SK-N-SH treated with all-trans-retinoic acid at 6 μM for 48 hours (cell line): ENCODE results near the gene KCNA1.

Experiments used
- ARNTL ChIP-seq: fragments of 450-650 bp; formaldehyde crosslinking; IDR thresholded peaks from 2 replicates; pipeline ENCODE4 v1.5.0; 2020; ENCODE audit warnings: low read depth, mild to moderate bottlenecking, moderate library complexity, borderline replicate concordance
- BACH2 ChIP-seq: fragments of 250-450 bp; sonication (Bioruptor Pico); IDR thresholded peaks from 2 replicates; pipeline ENCODE4 v1.9.0; 2021; ENCODE audit warnings: mild to moderate bottlenecking, borderline replicate concordance
- CSDC2 ChIP-seq: fragments of 250-450 bp; sonication (Bioruptor Pico); IDR thresholded peaks from 2 replicates; pipeline ENCODE4 v1.5.0; 2020; ENCODE audit warnings: mild to moderate bottlenecking, moderate library complexity
- ESRRG ChIP-seq: fragments of 250-450 bp; sonication (Bioruptor Pico); IDR thresholded peaks from 2 replicates; pipeline ENCODE4 v1.6.1; 2021; ENCODE audit warnings: mild to moderate bottlenecking
- GLIS3 ChIP-seq: fragments of 250-450 bp; sonication (Bioruptor Pico); IDR thresholded peaks from 2 replicates; pipeline ENCODE4 v1.5.0; 2020; ENCODE audit warnings: mild to moderate bottlenecking, moderate library complexity
- ISL1 ChIP-seq: fragments of 250-450 bp; sonication (Bioruptor Pico); IDR thresholded peaks from 2 replicates; pipeline ENCODE4 v2.1.2; 2022; ENCODE audit warnings: mild to moderate bottlenecking, moderate library complexity
- RARB ChIP-seq: fragments of 250-450 bp; sonication (Bioruptor Pico); IDR thresholded peaks from 2 replicates; pipeline ENCODE4 v1.8.0; 2021; ENCODE audit warnings: mild to moderate bottlenecking, moderate library complexity
- SNAI2 ChIP-seq: fragments of 250-450 bp; sonication (Bioruptor Pico); IDR thresholded peaks from 2 replicates; pipeline ENCODE4 v1.5.0; 2020; ENCODE audit warnings: mild to moderate bottlenecking, moderate library complexity
- ZC3H10 ChIP-seq: fragments of 250-450 bp; sonication (Bioruptor Pico); IDR thresholded peaks from 2 replicates; pipeline ENCODE4 v1.5.1; 2021; ENCODE audit warnings: mild to moderate bottlenecking, moderate library complexity
- ZFP30 ChIP-seq: fragments of 450-650 bp; formaldehyde crosslinking; IDR thresholded peaks from 2 replicates; pipeline ENCODE4 v1.5.0; 2022; ENCODE audit warnings: mild to moderate bottlenecking, moderate library complexity
- ZNF8 ChIP-seq: fragments of 450-650 bp; formaldehyde crosslinking; IDR thresholded peaks from 2 replicates; pipeline ENCODE4 v1.5.0; 2020; ENCODE audit warnings: mild to moderate bottlenecking, moderate library complexity
- TF ChIP-seq, protein P1 (sequence below): fragments of 250-450 bp; sonication (Bioruptor Pico); IDR thresholded peaks from 2 replicates; pipeline ENCODE4 v1.8.0; 2020; ENCODE audit warnings: mild to moderate bottlenecking, moderate library complexity, borderline replicate concordance
- TF ChIP-seq, protein P2 (sequence below): fragments of 250-450 bp; sonication (Bioruptor Pico); IDR thresholded peaks from 2 replicates; pipeline ENCODE4 v1.5.0; 2020; ENCODE audit warnings: mild to moderate bottlenecking, moderate library complexity
- TF ChIP-seq, protein P3 (sequence below): fragments of 250-450 bp; sonication (Bioruptor Pico); IDR thresholded peaks from 2 replicates; pipeline ENCODE4 v1.5.1; 2021; ENCODE audit warnings: mild to moderate bottlenecking, moderate library complexity

DNA sequence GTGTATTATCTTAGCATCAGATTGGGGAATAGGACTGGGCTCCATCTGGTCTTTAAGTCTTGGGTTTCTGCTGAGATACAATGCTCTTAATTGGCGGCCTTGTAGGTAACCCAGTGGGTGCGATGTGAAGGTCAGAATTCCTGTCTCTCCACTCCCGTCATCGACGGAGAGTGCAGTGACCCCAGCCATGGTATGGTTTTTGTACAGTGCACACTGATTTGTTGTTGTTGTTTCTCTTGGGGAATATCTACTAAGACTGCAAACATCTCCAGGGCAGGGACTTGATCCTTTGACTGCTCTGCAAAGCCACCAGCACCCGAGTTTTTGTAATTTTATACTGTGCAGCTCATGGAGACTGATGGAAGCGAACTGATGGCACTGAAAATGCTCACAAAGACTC lies 41.4 kb downstream of the KCNA1 start:
- TF ChIP-seq ZFP30 (CRISPR knock-in tag) (no peak), CSDC2 (CRISPR knock-in tag) (no peak), ZC3H10 (CRISPR knock-in tag) (no peak), RARB (no peak), ISL1 (CRISPR knock-in tag) (no peak), GLIS3 (CRISPR knock-in tag) (no peak), ESRRG (CRISPR knock-in tag) (no peak), SNAI2 (CRISPR knock-in tag) (no peak), ZNF8 (no peak), BACH2 (no peak), ARNTL (CRISPR knock-in tag) (no peak)
- TF ChIP-seq, protein P1, sequence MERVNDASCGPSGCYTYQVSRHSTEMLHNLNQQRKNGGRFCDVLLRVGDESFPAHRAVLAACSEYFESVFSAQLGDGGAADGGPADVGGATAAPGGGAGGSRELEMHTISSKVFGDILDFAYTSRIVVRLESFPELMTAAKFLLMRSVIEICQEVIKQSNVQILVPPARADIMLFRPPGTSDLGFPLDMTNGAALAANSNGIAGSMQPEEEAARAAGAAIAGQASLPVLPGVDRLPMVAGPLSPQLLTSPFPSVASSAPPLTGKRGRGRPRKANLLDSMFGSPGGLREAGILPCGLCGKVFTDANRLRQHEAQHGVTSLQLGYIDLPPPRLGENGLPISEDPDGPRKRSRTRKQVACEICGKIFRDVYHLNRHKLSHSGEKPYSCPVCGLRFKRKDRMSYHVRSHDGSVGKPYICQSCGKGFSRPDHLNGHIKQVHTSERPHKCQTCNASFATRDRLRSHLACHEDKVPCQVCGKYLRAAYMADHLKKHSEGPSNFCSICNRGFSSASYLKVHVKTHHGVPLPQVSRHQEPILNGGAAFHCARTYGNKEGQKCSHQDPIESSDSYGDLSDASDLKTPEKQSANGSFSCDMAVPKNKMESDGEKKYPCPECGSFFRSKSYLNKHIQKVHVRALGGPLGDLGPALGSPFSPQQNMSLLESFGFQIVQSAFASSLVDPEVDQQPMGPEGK (CRISPR knock-in tag), result no peak
- TF ChIP-seq, protein P2, sequence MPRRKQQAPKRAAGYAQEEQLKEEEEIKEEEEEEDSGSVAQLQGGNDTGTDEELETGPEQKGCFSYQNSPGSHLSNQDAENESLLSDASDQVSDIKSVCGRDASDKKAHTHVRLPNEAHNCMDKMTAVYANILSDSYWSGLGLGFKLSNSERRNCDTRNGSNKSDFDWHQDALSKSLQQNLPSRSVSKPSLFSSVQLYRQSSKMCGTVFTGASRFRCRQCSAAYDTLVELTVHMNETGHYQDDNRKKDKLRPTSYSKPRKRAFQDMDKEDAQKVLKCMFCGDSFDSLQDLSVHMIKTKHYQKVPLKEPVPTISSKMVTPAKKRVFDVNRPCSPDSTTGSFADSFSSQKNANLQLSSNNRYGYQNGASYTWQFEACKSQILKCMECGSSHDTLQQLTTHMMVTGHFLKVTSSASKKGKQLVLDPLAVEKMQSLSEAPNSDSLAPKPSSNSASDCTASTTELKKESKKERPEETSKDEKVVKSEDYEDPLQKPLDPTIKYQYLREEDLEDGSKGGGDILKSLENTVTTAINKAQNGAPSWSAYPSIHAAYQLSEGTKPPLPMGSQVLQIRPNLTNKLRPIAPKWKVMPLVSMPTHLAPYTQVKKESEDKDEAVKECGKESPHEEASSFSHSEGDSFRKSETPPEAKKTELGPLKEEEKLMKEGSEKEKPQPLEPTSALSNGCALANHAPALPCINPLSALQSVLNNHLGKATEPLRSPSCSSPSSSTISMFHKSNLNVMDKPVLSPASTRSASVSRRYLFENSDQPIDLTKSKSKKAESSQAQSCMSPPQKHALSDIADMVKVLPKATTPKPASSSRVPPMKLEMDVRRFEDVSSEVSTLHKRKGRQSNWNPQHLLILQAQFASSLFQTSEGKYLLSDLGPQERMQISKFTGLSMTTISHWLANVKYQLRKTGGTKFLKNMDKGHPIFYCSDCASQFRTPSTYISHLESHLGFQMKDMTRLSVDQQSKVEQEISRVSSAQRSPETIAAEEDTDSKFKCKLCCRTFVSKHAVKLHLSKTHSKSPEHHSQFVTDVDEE (CRISPR knock-in tag), result no peak
- TF ChIP-seq, protein P3, sequence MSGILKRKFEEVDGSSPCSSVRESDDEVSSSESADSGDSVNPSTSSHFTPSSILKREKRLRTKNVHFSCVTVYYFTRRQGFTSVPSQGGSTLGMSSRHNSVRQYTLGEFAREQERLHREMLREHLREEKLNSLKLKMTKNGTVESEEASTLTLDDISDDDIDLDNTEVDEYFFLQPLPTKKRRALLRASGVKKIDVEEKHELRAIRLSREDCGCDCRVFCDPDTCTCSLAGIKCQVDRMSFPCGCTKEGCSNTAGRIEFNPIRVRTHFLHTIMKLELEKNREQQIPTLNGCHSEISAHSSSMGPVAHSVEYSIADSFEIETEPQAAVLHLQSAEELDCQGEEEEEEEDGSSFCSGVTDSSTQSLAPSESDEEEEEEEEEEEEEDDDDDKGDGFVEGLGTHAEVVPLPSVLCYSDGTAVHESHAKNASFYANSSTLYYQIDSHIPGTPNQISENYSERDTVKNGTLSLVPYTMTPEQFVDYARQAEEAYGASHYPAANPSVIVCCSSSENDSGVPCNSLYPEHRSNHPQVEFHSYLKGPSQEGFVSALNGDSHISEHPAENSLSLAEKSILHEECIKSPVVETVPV, result no peak
